ENCODE measurements around the gene SNX25.

The SNX25 gene

DNA sequence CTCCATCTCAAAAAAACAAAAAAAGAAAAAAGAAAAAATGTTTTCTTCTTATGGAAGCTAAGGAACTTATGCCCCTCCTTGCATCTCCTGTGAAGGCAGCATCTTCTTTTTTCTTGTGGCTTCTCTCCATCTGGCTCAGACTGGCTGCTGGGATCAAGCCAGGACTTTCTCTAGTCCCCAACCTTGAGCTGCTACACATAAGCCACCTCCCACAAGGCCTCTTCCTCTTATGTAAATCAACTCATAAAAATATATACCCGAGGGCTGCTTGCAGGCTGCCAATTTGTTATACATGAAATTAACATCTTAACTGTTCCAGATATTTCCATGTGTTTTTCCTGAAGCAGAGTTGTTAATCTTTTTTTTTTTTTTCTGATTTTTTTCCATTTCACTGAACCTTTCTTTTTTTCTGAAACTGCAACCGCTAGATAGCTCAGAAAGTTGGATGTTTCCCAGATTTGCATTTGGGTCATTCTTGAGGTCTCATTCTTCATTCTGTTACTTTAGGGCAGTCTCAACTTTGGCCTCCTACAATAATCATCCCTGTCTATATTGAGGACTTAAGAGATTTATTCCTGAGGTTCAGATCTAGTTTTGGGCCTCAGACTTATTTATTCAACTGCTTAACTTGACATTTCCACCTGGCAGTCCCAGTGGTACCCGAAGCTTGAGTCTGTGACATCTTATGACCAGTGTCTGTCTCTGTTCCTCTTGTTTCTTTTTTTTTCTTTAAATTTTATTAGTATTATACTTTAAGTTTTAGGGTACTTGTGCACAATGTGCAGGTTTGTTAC lies 10.3 kb downstream of the SNX25 start:
- peak; percentile 52 for DNase-seq (ENCODE audit: low spot score)
- in situ Hi-C loops (cut with MboI; ENCODE audit: low sequenced_read_pairs, unreplicated experiment), result no loop called here
- TF ChIP-seq CTCF (IDR thresholded peaks at IDR 0.05; ENCODE audit: borderline replicate concordance, control extremely low read depth, extremely low read depth, insufficient read depth, missing control alignments), result no peak

- in situ Hi-C loops (cut with MboI; ENCODE audit: low sequenced_read_pairs, unreplicated experiment), result no loop called here
- no peak for TF ChIP-seq CTCF (IDR thresholded peaks at IDR 0.05; ENCODE audit: borderline replicate concordance, control extremely low read depth, extremely low read depth, insufficient read depth, missing control alignments)
- DNase-seq (ENCODE audit: low spot score), result no peak
These were observed 12.1 kb downstream of the SNX25 start for GRCh38 chr4:185221491-185221890.

DNA sequence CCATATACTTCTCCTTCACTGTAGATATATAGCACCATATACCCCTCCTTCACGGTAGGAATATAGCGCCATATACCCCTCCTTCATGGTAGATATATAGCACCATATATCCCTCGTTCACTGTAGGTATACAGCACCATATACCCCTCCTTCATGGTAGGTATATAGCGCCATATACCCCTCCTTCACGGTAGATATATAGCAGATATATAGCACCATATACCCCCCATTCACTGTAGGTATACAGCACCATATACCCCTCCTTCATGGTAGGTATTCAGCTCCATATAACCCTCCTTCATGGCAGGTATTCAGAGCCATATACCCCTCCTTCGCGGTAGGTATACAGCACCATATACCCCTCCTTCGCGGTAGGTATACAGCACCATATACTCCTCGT lies 12.5 kb downstream of the SNX25 start:
- no peak for TF ChIP-seq CTCF (IDR thresholded peaks at IDR 0.05; ENCODE audit: borderline replicate concordance, control extremely low read depth, extremely low read depth, insufficient read depth, missing control alignments)
- no peak for DNase-seq (ENCODE audit: low spot score)
- in situ Hi-C loops (cut with MboI; ENCODE audit: low sequenced_read_pairs, unreplicated experiment), result no loop called here

GRCh38 chr4:185222598-185222997 lies 13.2 kb downstream of the SNX25 start:
- no peak for DNase-seq (ENCODE audit: low spot score)
- in situ Hi-C loops (cut with MboI; ENCODE audit: low sequenced_read_pairs, unreplicated experiment), result no loop called here
- TF ChIP-seq CTCF (IDR thresholded peaks at IDR 0.05; ENCODE audit: borderline replicate concordance, control extremely low read depth, extremely low read depth, insufficient read depth, missing control alignments), result no peak

- TF ChIP-seq CTCF (IDR thresholded peaks at IDR 0.05; ENCODE audit: borderline replicate concordance, control extremely low read depth, extremely low read depth, insufficient read depth, missing control alignments), result no peak
- no peak for DNase-seq (ENCODE audit: low spot score)
- in situ Hi-C loops (cut with MboI; ENCODE audit: low sequenced_read_pairs, unreplicated experiment), result no loop called here
These were observed 15.2 kb downstream of the SNX25 start for GRCh38 chr4:185224597-185224996.

DNA sequence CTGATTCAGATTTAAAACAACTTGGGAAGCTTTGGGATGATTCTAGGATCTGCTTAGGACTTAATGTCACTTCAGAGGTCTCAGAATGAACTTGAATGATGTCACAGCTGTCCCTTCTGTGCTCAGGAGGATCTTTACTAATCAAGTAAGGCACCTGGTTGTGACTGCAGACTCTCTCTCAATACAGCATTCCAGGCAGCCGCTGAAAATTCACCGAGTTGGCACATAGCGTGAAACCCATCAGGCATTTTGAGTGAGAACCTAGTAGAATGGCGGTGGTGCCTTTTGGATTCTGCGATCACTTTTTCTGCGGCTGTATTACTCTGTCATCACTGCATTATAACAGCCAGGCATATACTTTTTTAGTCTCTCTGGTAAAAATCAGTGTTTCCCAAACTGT lies 16.5 kb downstream of the SNX25 start:
- no peak for DNase-seq (ENCODE audit: low spot score)
- TF ChIP-seq CTCF (IDR thresholded peaks at IDR 0.05; ENCODE audit: borderline replicate concordance, control extremely low read depth, extremely low read depth, insufficient read depth, missing control alignments), result no peak
- in situ Hi-C loops (cut with MboI; ENCODE audit: low sequenced_read_pairs, unreplicated experiment), result no loop called here
